Adrenal gland (tissue), 5 donors: ENCODE results near the gene MBD3L3.

Experiments
- CTCF ChIP-seq, 6 experiments: fragments of 450-650 bp in 4 of 6; fragments of 200-600 bp in 2 of 6; sonication (generic) in 1 of 6; IDR thresholded peaks; 1 replicate in 5 of 6; 2 replicates in 1 of 6; pipeline versions ENCODE4 v1.5.1 to v1.8.0; 2016 to 2021; ENCODE audit warnings: antibody characterized with exemption in 6 of 6, mild to moderate bottlenecking in 2 of 6, moderate library complexity in 1 of 6
- POLR2A ChIP-seq, 2 donors: fragments of 450-650 bp; IDR thresholded peaks; one replicate each; pipeline ENCODE4 v1.6.1; 2017; ENCODE audit warnings: antibody characterized with exemption in 2 of 2, mild to moderate bottlenecking in 2 of 2, moderate library complexity in 1 of 2
- donor health status: DM: no; HTN: no; CAD: no.

- TF ChIP-seq CTCF (IDR thresholded peaks at IDR 0.05) (no peak), POLR2A (IDR thresholded peaks at IDR 0.05) (no peak)
These were observed 11.4 kb upstream of the MBD3L3 start for GRCh38 chr19:7069904-7070226.
